BLaER1 treated with 17β-estradiol and CSF1 and Interleukin-3, amounts not matched to agents 10 nM and 100 nM (cell line): ENCODE results near the gene PARP8.
A peak's percentile ranks its signal among the peaks of the same experiment; 100 is the strongest.
"Not testable (repeated sequence)": the region's sequence is repeated elsewhere in the genome, so short reads cannot be mapped to it uniquely, and the experiment has no call there.

Source experiments
- H3K27ac ChIP-seq, 11 experiments: shearing (Covaris generic); formaldehyde crosslinking; 2 replicates each; pipeline ENCODE4 v1.8.1; 2022
- H3K27me3 ChIP-seq, 11 experiments: shearing (Covaris generic); formaldehyde crosslinking; 2 replicates each; pipeline ENCODE4 v1.8.1; 2022
- H3K36me3 ChIP-seq, 11 experiments: shearing (Covaris generic); formaldehyde crosslinking; 2 replicates each; pipeline ENCODE4 v1.8.1; 2022
- H3K4me1 ChIP-seq, 10 experiments: shearing (Covaris generic); formaldehyde crosslinking; 2 replicates each; pipeline ENCODE4 v1.8.1; 2022
- H3K4me2 ChIP-seq, 11 experiments: shearing (Covaris generic); formaldehyde crosslinking; 2 replicates each; pipeline ENCODE4 v1.8.1; 2022
- H3K4me3 ChIP-seq, 10 experiments: shearing (Covaris generic); formaldehyde crosslinking; 2 replicates each; pipeline ENCODE4 v1.8.1; 2022
- H3K9ac ChIP-seq, 11 experiments: shearing (Covaris generic); formaldehyde crosslinking; 2 replicates each; pipeline ENCODE4 v1.8.1; 2022
- H3K9me3 ChIP-seq, 11 experiments: shearing (Covaris generic); formaldehyde crosslinking; replicated peaks in 1 of 11; 2 replicates each; pipeline ENCODE4 v1.8.1; 2022
- H4K20me1 ChIP-seq, 11 experiments: shearing (Covaris generic); formaldehyde crosslinking; 2 replicates each; pipeline ENCODE4 v1.8.1; 2022
- Cebpa-rat ChIP-seq, 11 experiments: shearing (Covaris generic); IDR thresholded peaks; 2 replicates each; pipeline ENCODE4 v1.8.1; 2022

Gene PARP8

GRCh38 chr5:50657044-50657443, 9.4 kb upstream of the PARP8 start:
- H3K4me3 ChIP-seq: no peak overlapping the region
- H3K4me1 ChIP-seq: peaks cover 0 to 19% (median 2%) of the 10 kb centered on the region in 10 experiments; a peak in 8 of 20 replicates
- no peak for TF ChIP-seq Cebpa-rat (IDR thresholded peaks at IDR 0.05)
- H3K9me3 ChIP-seq: 0 out of 22 replicates have a peak, but pooled peaks cover 0 to 3% (median 0%) of the 10 kb centered on the region in 11 experiments
- no peaks in the 10 kb centered on the region for H3K36me3 ChIP-seq
- H4K20me1 ChIP-seq: no peaks in the 10 kb centered on the region
- no peak overlapping the region for H3K9ac ChIP-seq
- H3K4me2 ChIP-seq: no peak overlapping the region
- no peaks in the 10 kb centered on the region for H3K27me3 ChIP-seq
- no peak overlapping the region for H3K27ac ChIP-seq

GRCh38 chr5:50658246-50658645, 8.2 kb upstream of the PARP8 start:
- Histone ChIP-seq H3K27me3 (no peaks in the 10 kb centered on the region), H3K4me2 (peak overlapping the region in 1 of 11 experiments; percentile 41; a peak in 4 of 22 replicates), H3K4me3 (no peak overlapping the region), H3K9me3 (0 out of 22 replicates have a peak, but pooled peaks cover 0 to 3% (median 0%) of the 10 kb centered on the region in 11 experiments), H3K36me3 (no peaks in the 10 kb centered on the region), H4K20me1 (no peaks in the 10 kb centered on the region), H3K27ac (no peak overlapping the region), H3K9ac (no peak overlapping the region), H3K4me1 (peaks cover 0 to 26% (median 3%) of the 10 kb centered on the region in 10 experiments; a peak in 12 of 20 replicates)
- no peak for TF ChIP-seq Cebpa-rat (IDR thresholded peaks at IDR 0.05)

- peak overlapping the region in 10 of 11 experiments; percentile 7 to 80 (median 48); a peak in 17 of 22 replicates for H3K4me2 ChIP-seq
- no peak overlapping the region for H3K4me3 ChIP-seq
- H3K36me3 ChIP-seq: no peaks in the 10 kb centered on the region
- H3K9me3 ChIP-seq: 0 out of 22 replicates have a peak, but pooled peaks cover 0 to 3% (median 0%) of the 10 kb centered on the region in 11 experiments
- H4K20me1 ChIP-seq: no peaks in the 10 kb centered on the region
- H3K27ac ChIP-seq: peak overlapping the region in 1 of 11 experiments; percentile 30; a peak in 1 of 22 replicates
- no peak for TF ChIP-seq Cebpa-rat (IDR thresholded peaks at IDR 0.05)
- no peak overlapping the region; a peak in 1 of 22 replicates for H3K9ac ChIP-seq
- no peaks in the 10 kb centered on the region for H3K27me3 ChIP-seq
- H3K4me1 ChIP-seq: peaks cover 16 to 38% (median 23%) of the 10 kb centered on the region in 10 experiments
Measured at GRCh38 chr5:50663636-50664035, 2.8 kb upstream of the PARP8 start.

GRCh38 chr5:50665091-50665490, 1.3 kb upstream of the PARP8 start:
- Histone ChIP-seq H3K4me3 (no peak overlapping the region), H4K20me1 (peaks cover 0 to 8% (median 0%) of the 10 kb centered on the region in 11 experiments; a peak in 2 of 22 replicates), H3K4me1 (peaks cover 26 to 52% (median 30%) of the 10 kb centered on the region in 10 experiments), H3K9me3 (0 out of 22 replicates have a peak, but pooled peaks cover 0 to 3% (median 0%) of the 10 kb centered on the region in 11 experiments), H3K4me2 (peak overlapping the region in 9 of 11 experiments; percentile 24 to 93 (median 87); a peak in 10 of 22 replicates), H3K9ac (no peak overlapping the region), H3K36me3 (no peaks in the 10 kb centered on the region), H3K27me3 (no peaks in the 10 kb centered on the region), H3K27ac (no peak overlapping the region)
- no peak for TF ChIP-seq Cebpa-rat (IDR thresholded peaks at IDR 0.05)

GRCh38 chr5:50665761-50666202, 655 bp upstream of the PARP8 start:
- H3K27me3 ChIP-seq, H3K9me3 ChIP-seq, H3K36me3 ChIP-seq: not testable (repeated sequence)
- H3K9ac ChIP-seq: peak overlapping the region; percentile 92 to 99 (median 94); a peak in 21 of 22 replicates
- H4K20me1 ChIP-seq: peaks cover 0 to 12% (median 0%) of the 10 kb centered on the region in 11 experiments; a peak in 4 of 22 replicates
- peaks cover 26 to 53% (median 30%) of the 10 kb centered on the region in 10 experiments for H3K4me1 ChIP-seq
- peak overlapping the region; percentile 65 to 99 (median 97); a peak in 21 of 22 replicates for H3K27ac ChIP-seq
- peak overlapping the region; percentile 70 to 93 (median 88) for H3K4me2 ChIP-seq
- H3K4me3 ChIP-seq: peak overlapping the region; percentile 88 to 100 (median 95)

GRCh38 chr5:50667023-50667652, 701 bp downstream of the PARP8 start:
- Histone ChIP-seq H3K4me2 (peak overlapping the region; percentile 74 to 93 (median 88)), H3K27ac (peak overlapping the region; percentile 90 to 99 (median 97)), H3K36me3 (peaks cover 0 to 5% (median 0%) of the 10 kb centered on the region in 11 experiments; a peak in 3 of 22 replicates), H3K4me3 (peak overlapping the region; percentile 88 to 100 (median 95)), H4K20me1 (peaks cover 0 to 21% (median 5%) of the 10 kb centered on the region in 11 experiments; a peak in 10 of 22 replicates), H3K9me3 (no peaks in the 10 kb centered on the region), H3K9ac (peak overlapping the region; percentile 92 to 99 (median 94)), H3K27me3 (no peaks in the 10 kb centered on the region), H3K4me1 (peaks cover 27 to 63% (median 33%) of the 10 kb centered on the region in 10 experiments)
- TF ChIP-seq Cebpa-rat (IDR thresholded peaks at IDR 0.05): peak in 10 of 11 experiments; percentile 17 to 83 (median 70); a peak in 12 of 22 replicates

- peak in 2 of 11 experiments; percentile 4 to 13; a peak in 2 of 22 replicates for TF ChIP-seq Cebpa-rat (IDR thresholded peaks at IDR 0.05)
- H3K27me3 ChIP-seq: no peaks in the 10 kb centered on the region
- H3K4me1 ChIP-seq: peaks cover 29 to 67% (median 39%) of the 10 kb centered on the region in 10 experiments
- H3K4me3 ChIP-seq: peak overlapping the region; percentile 88 to 100 (median 95)
- H3K36me3 ChIP-seq: peaks cover 0 to 8% (median 0%) of the 10 kb centered on the region in 11 experiments; a peak in 3 of 22 replicates
- peak overlapping the region; percentile 90 to 99 (median 97) for H3K27ac ChIP-seq
- peak overlapping the region; percentile 92 to 99 (median 94) for H3K9ac ChIP-seq
- H3K4me2 ChIP-seq: peak overlapping the region; percentile 74 to 93 (median 88)
- peaks cover 0 to 28% (median 12%) of the 10 kb centered on the region in 11 experiments; a peak in 11 of 22 replicates for H4K20me1 ChIP-seq
- H3K9me3 ChIP-seq: no peaks in the 10 kb centered on the region
Measured at GRCh38 chr5:50667653-50668595, 1.5 kb downstream of the PARP8 start.

GRCh38 chr5:50668636-50669035, 2.2 kb downstream of the PARP8 start:
- H3K27ac ChIP-seq: peak overlapping the region in 10 of 11 experiments; percentile 90 to 99 (median 97); a peak in 18 of 22 replicates
- H3K4me3 ChIP-seq: peak overlapping the region; percentile 88 to 100 (median 95)
- H3K9me3 ChIP-seq, H3K27me3 ChIP-seq, H3K36me3 ChIP-seq: not testable (repeated sequence)
- peaks cover 0 to 35% (median 19%) of the 10 kb centered on the region in 11 experiments; a peak in 12 of 22 replicates for H4K20me1 ChIP-seq
- H3K9ac ChIP-seq: peak overlapping the region; percentile 92 to 99 (median 94)
- H3K4me2 ChIP-seq: peak overlapping the region; percentile 74 to 93 (median 88)
- H3K4me1 ChIP-seq: peaks cover 26 to 62% (median 32%) of the 10 kb centered on the region in 10 experiments
